Thyroid gland (tissue), 4 donors: Measurements from ENCODE around the gene CCDC90B.

Source experiments
- CTCF ChIP-seq, 6 experiments: fragments of 200-600 bp in 3 of 6; fragments of 450-650 bp in 3 of 6; sonication (generic) in 3 of 6; IDR thresholded peaks; one replicate each; pipeline ENCODE4 v1.5.1; 2016 to 2019; ENCODE audit warnings: antibody characterized with exemption in 6 of 6, mild to moderate bottlenecking in 2 of 6, inconsistent platforms in 1 of 6, moderate library complexity in 1 of 6
- POLR2A ChIP-seq, 2 donors: fragments of 450-650 bp; IDR thresholded peaks; one replicate each; pipeline ENCODE4 v1.6.1; 2017; ENCODE audit warnings: antibody characterized with exemption in 2 of 2, mild to moderate bottlenecking in 2 of 2, moderate library complexity in 1 of 2

- no peak for TF ChIP-seq CTCF (IDR thresholded peaks at IDR 0.05)
- TF ChIP-seq POLR2A (IDR thresholded peaks at IDR 0.05), result no peak
Observed at GRCh38 chr11:83256602-83257340, 29.4 kb downstream of the CCDC90B start.
